Neural cell (in vitro differentiated cells): ENCODE measurements around the gene SLC38A1. TPM values are rescaled to one million over a fixed set of nuclear protein-coding genes. Genes with fewer than 3 reads are reported as not detected.

Experiments used
- H2AFZ ChIP-seq: fragments of 200-600, 300-800 bp; sonication (generic), shearing (Covaris generic); 2 replicates; pipeline ENCODE4 v1.6.0; 2014; ENCODE audit warnings: low read depth, mild to moderate bottlenecking, antibody characterized with exemption, low read length, moderate library complexity
- H3F3A ChIP-seq: fragments of 200-600 bp; shearing (Covaris generic); 2 replicates; pipeline ENCODE4 v1.6.1; 2016; ENCODE audit warnings: mild to moderate bottlenecking, moderate library complexity, mixed read lengths, antibody characterized with exemption, low read length; ENCODE audit not compliant: insufficient read depth, poor library complexity, severe bottlenecking
- H3K27ac ChIP-seq: fragments of 200-600, 300-800 bp; sonication (generic), shearing (Covaris generic); 2 replicates; pipeline ENCODE4 v1.5.1; 2014; ENCODE audit warnings: mild to moderate bottlenecking, low read length, moderate library complexity
- H3K27me3 ChIP-seq: fragments of 300-800, 200-600 bp; sonication (generic), shearing (Covaris generic); 2 replicates; pipeline ENCODE4 v1.6.0; 2014; ENCODE audit warnings: mild to moderate bottlenecking, low read depth, low read length, moderate library complexity; ENCODE audit not compliant: insufficient read depth
- H3K36me3 ChIP-seq: fragments of 300-800, 200-600 bp; sonication (generic), shearing (Covaris generic); 2 replicates; pipeline ENCODE4 v1.5.1; 2014; ENCODE audit warnings: mild to moderate bottlenecking, antibody characterized with exemption, low read length, moderate library complexity; ENCODE audit not compliant: insufficient read depth
- H3K4me2 ChIP-seq: fragments of 300-800, 200-600 bp; sonication (generic), shearing (Covaris generic); 2 replicates; pipeline ENCODE4 v1.6.0; 2014; ENCODE audit warnings: mild to moderate bottlenecking, low read length
- H3K4me3 ChIP-seq: fragments of 300-800, 200-600 bp; sonication (generic), shearing (Covaris generic); 2 replicates; pipeline ENCODE4 v1.5.1; 2014; ENCODE audit warnings: mild to moderate bottlenecking, low read length, moderate library complexity
- H3K79me2 ChIP-seq: fragments of 200-600 bp; shearing (Covaris generic); replicated peaks from 2 replicates; pipeline ENCODE4 v1.6.0; 2014; ENCODE audit warnings: mild to moderate bottlenecking, low read length, moderate library complexity; ENCODE audit not compliant: insufficient read depth
- H3K9ac ChIP-seq: fragments of 300-800, 200-600 bp; sonication (generic), shearing (Covaris generic); 2 replicates; pipeline ENCODE4 v1.6.1; 2016; ENCODE audit warnings: mild to moderate bottlenecking, low read length, mixed read lengths
- H3K9me2 ChIP-seq: fragments of 200-600 bp; shearing (Covaris generic); 2 replicates; pipeline ENCODE4 v1.6.1; 2016; ENCODE audit warnings: mild to moderate bottlenecking, low read length, mixed read lengths; ENCODE audit not compliant: insufficient read depth
- H3K9me3 ChIP-seq: fragments of 200-600, 300-800 bp; sonication (generic), shearing (Covaris generic); 2 replicates; pipeline ENCODE4 v1.6.1; 2016; ENCODE audit warnings: mild to moderate bottlenecking, mixed run types, low read length, moderate library complexity, mixed read lengths
- H4K20me1 ChIP-seq: fragments of 200-600 bp; shearing (Covaris generic); 2 replicates; pipeline ENCODE4 v1.6.1; 2016; ENCODE audit warnings: mild to moderate bottlenecking, mixed run types; ENCODE audit not compliant: insufficient read depth
- CTCF ChIP-seq: fragments of 450-650 bp; IDR thresholded peaks from 2 replicates; pipeline ENCODE4 v1.5.1; 2014; ENCODE audit warnings: antibody characterized with exemption, mild to moderate bottlenecking, moderate library complexity; ENCODE audit not compliant: poor library complexity, severe bottlenecking
- EP300 ChIP-seq: fragments of 450-650 bp; conservative IDR thresholded peaks from 2 replicates; pipeline ENCODE4 v1.6.1; 2014; ENCODE audit warnings: antibody characterized with exemption, mild to moderate bottlenecking, moderate library complexity; ENCODE audit not compliant: poor library complexity, severe bottlenecking
- EZH2 ChIP-seq: fragments of 200-600, 300-800 bp; shearing (Covaris generic), sonication (generic); IDR thresholded peaks from 2 replicates; pipeline ENCODE4 v1.6.1; 2014; ENCODE audit warnings: antibody characterized with exemption, low read length, borderline replicate concordance, mild to moderate bottlenecking; ENCODE audit not compliant: insufficient read depth, poor library complexity, severe bottlenecking
- MXI1 ChIP-seq: fragments of 450-650 bp; conservative IDR thresholded peaks from 2 replicates; pipeline ENCODE4 v1.6.1; 2014; ENCODE audit warnings: antibody characterized with exemption, mild to moderate bottlenecking; ENCODE audit not compliant: poor library complexity, severe bottlenecking
- POLR2AphosphoS5 ChIP-seq: IDR thresholded peaks from 2 replicates; pipeline ENCODE4 v1.6.1; 2012
- RAD21 ChIP-seq: fragments of 450-650 bp; conservative IDR thresholded peaks from 2 replicates; pipeline ENCODE4 v1.6.1; 2014; ENCODE audit warnings: antibody characterized with exemption, mild to moderate bottlenecking, moderate library complexity
- REST ChIP-seq: IDR thresholded peaks from 2 replicates; pipeline ENCODE4 v1.6.1; 2012; ENCODE audit warnings: borderline replicate concordance
- SMC3 ChIP-seq: fragments of 450-650 bp; conservative IDR thresholded peaks from 2 replicates; pipeline ENCODE4 v1.6.1; 2014; ENCODE audit warnings: antibody characterized with exemption, mild to moderate bottlenecking, moderate library complexity; ENCODE audit not compliant: poor library complexity
- TAF1 ChIP-seq: IDR thresholded peaks from 2 replicates; pipeline ENCODE4 v1.6.1; 2012; ENCODE audit warnings: low read depth
- polyA plus RNA-seq: library from polyadenylated mRNA; depleted of rRNA; stranded (reverse); fragments of >200 nt; gene quantifications from 2 replicates; pipeline ENCODE4 v1.2.3, GENCODE V29; 2014

The SLC38A1 gene
- polyA plus RNA-seq, 1 donor from 2014 or later, result 124 TPM

GRCh38 chr12:46263140-46264016 lies 5.5 kb downstream of the SLC38A1 start:
- no peak overlapping the region for H3K27ac ChIP-seq

More at GRCh38 chr12:46263140-46264016, 5.5 kb downstream of the SLC38A1 start:
- H3K4me3 ChIP-seq, result peak overlapping the region; percentile 35
- H3K9me2 ChIP-seq, result no peaks in the 10 kb centered on the region
- H3K27me3 ChIP-seq, result no peaks in the 10 kb centered on the region
- no peak overlapping the region for H2AFZ ChIP-seq
- peaks cover 8% of the 10 kb centered on the region for H4K20me1 ChIP-seq
- H3K36me3 ChIP-seq, result no peaks in the 10 kb centered on the region
- peaks cover 94% of the 10 kb centered on the region for H3K79me2 ChIP-seq
- no peaks in the 10 kb centered on the region for H3K9me3 ChIP-seq
- no peak overlapping the region for H3K4me2 ChIP-seq
- no peaks in the 10 kb centered on the region for H3F3A ChIP-seq
- TF ChIP-seq SMC3 (no peak), EZH2 (no peak), EP300 (no peak), REST (no peak), TAF1 (no peak), POLR2AphosphoS5 (no peak), MXI1 (no peak), CTCF (no peak), RAD21 (no peak)
- H3K9ac ChIP-seq, result no peak overlapping the region
